NCI-H2227 (cell line): ENCODE results near the gene ALKBH5.

Experiments
- DNase-seq: peaks from one replicate; lab custom pipeline; 2025; ENCODE audit not compliant: unreplicated experiment; lab: John Stamatoyannopoulos, UW

The ALKBH5 gene

GRCh38 chr17:18217412-18218015 lies 33.9 kb downstream of the ALKBH5 start:
- peak; percentile 63 for DNase-seq

DNA sequence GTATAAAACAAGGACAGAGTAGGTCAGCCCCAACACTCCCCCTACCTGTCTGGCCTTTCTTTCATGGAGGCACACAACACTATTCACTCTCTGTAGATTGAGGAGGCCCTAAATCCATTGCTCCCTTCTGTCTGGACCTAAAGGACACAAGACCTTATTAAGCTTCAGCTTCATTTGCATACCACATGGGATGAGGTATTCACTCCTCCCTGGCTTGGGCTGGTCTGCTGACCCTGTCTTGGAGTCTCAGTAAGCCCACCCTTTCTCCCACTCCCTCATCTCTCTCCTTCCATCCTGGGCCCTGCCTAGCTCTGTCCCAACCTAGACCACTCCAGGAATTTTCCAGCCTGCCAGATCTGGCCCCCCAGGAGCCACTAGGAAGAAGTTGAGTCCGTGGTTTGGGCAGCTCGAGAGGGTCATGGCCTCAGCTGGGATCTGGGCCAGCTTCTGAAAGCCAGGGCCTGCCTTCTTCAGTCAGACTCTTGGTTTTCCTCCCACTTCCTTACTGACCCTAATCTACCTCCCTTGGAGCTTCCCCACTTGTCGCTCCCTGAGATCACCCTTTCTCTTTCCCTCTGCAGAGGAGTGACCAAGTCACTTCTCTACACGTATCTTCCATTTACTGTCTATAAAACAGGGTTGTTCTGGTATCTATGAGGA lies 35.3 kb downstream of the ALKBH5 start:
- DNase-seq, result no peak

DNA sequence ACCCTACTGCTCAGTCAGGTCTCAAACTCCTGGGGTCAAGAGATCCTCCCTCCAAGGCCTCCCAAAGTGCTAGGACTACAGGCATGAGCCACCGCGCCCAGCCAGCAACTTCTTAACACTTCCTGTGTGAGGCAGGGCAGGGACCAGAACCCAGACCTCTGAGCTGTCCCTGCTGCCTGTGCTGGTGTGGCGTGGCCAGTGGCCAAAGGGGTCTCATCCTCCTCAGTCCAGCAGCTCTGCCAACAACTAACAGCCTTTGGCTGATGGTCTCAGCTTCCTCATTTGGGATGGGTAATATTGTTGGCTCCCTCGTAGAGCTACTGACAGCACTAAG lies 40.4 kb downstream of the ALKBH5 start:
- no peak for DNase-seq

DNA sequence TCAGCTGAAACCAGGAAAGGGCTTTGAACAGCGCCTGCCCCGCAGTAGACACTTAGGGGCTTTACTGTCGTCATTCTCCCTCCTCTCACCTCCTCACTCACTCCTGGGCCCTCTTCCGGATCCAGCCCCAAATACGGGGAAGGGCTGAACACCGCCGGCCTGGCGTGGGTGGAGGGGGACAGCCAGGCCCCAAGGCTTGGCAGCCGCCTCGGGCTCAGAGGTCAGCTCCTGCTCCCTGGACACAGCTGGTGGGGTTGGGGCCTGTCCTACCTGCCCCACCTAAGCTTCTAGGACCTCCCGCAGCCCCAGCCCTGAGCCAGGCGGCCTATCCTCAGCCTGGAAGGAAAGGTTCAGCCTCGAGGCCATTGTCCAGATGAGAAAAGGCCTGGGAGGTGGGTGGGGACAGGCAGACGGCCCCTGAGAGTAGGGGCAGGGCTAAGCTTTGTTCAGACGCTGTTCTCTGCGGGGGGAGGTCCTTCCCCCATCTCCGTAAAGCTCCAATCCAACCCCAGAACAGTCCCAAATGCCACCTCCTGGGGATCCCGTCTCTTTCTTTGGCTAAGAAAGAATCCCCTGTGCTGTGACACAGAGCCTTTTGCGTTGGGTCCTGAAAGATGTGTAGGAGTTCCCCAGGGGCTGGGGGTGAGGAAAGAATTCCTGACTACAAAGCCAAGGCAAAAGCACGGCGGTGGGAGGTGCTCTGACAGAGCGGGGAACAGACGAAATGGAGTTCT lies 40.9 kb downstream of the ALKBH5 start:
- peak; percentile 58 for DNase-seq

DNA sequence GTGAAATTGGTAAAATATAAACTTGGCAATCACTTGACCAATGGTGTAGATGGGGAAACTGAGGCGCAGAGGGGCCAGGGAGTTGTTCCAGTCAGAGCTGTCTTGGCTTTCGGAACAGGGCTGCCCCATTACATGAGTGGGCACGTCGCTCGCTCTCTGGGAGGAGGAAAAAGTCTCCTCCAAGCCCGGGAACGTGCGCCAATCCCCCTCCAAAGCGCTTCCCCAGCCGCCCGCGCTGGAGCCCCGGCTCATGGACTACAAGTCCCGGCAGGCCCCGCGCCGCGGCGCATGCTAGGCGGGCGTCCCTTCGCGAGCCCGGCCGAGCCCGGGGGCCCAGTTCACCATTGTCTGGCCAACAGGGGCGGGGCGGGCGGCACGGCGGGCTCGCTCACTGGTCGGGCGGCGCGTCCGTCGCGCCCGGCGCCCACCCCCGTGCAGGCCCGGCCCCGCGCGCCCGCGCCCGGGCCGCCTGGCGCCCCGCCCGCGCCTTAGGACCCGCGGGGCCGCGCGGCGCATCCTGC lies 41.6 kb downstream of the ALKBH5 start, which contains the start of gene LLGL1:
TSS of gene LLGL1 (plus strand) at position 515 of the 521 bp plus-strand sequence. CDS start 48 bp downstream, outside the sequence.
- DNase-seq, result peak; percentile 95

DNA sequence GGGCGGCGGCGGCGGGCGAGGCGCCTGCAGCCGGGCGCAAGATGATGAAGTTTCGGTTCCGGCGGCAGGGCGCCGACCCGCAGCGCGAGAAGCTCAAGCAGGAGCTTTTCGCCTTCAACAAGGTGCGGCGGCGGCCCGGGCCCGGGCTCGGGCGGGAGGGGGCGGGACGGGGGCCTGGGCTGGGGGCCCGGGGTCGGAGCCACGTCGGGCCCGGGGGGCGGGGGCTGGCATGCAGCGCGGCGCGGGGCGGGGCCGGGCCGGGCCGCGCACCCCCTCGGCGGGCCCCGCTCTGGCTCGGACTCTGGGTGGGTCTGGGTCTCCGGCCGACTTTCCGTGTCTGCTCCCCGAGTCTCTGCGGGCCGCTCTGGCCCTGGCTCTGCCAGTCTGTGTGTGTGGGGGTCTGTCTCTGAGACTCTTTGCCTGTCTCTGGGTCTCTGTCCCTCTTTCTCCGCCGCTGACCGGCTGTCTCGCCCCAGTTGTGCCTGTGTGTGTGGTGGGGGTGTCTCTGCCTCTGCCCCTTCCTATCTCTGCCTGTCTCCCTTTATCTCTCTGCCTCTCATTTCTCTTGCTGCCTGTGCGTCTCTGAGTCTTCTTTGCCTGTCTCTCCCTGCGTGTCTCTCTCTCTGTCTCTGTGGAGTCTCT lies 42.1 kb downstream of the ALKBH5 start:
- DNase-seq, result no peak

DNA sequence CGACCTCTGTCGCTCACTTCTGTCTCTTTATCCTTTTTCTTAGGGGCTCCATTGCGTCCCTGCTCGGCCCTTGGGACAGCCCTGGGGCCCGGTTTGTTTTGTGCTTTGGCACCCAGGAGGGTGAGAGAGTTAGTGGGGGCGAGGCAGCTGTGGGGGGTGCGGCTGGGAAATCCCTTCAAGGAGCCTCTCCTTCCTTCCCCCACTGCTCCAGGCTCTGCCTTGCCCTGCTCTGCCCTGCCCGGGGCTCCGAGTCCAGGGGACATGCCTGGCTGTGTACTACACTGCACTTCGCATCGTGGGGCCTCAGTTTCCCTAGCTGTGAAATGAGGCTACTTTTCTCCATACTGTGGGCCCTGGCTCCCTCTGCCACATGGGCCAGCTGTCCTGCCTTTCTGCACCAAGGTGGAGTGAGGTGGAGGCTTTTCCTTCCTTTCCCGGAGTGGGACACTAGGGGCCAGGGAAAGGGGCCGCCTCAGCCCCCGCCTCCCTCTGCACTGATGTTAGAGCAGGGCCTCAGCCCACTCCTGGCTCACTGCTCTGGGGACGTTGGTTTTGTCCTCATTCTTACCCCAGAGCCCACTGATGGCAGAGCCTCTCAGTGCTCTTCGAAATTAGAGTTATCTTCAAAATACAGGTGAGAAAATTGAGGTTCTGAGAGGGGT lies 42.8 kb downstream of the ALKBH5 start:
- DNase-seq, result no peak

- DNase-seq, result no peak
Observed at GRCh38 chr17:18227635-18228034, 44.0 kb downstream of the ALKBH5 start.

DNA sequence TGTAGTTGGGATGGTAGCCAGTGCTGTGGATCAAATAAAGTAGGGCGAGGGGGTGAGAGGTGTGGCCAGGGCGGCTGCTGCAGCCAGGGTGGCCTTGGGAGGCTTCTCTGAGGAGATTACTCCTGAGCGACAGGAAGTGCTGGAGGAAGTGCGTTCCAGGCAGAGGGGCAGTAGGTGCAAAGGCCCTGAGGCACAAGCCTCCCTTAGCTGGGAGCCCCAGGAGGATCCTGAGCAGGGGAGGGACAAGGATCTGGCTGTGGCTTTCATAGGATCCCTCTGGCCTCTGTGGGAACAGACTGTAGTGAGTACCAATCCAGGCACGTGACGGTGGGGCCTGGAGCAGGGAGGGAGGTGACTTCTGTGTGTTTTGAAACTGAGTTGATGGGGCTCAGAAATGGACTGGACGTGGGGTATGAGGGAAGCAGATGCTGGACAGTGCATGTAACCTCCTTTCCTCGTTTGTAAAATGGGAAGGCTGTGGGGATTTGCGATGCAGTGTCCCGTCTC lies 44.6 kb downstream of the ALKBH5 start:
- DNase-seq, result no peak

DNA sequence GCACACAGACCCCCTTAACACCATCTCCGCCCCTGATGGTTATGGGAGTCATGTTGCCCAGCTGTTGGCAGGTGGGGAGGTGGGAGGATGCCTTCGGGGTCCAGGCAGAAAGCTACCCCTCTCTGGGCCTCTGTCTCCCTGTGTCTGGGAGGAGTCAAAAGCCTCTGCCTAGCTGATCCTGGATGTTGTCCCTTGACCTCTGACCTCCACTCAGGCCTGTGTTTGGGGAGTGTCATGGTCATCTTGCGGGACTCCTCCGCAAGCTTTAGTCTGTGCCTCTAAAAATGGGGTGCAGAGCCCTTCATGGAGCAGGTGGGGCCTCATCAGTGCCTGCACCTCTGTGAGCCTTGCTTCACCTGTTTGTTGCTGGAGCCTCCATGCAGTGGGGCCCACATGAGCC lies 45.6 kb downstream of the ALKBH5 start:
- DNase-seq, result no peak

- no peak for DNase-seq
Observed at GRCh38 chr17:18229771-18230170, 46.1 kb downstream of the ALKBH5 start.

GRCh38 chr17:18230288-18231141 lies 46.9 kb downstream of the ALKBH5 start:
- DNase-seq, result no peak

- no peak for DNase-seq
Observed at GRCh38 chr17:18231164-18231563, 47.5 kb downstream of the ALKBH5 start.

GRCh38 chr17:18233803-18234518 lies 50.3 kb downstream of the ALKBH5 start:
- no peak for DNase-seq

- no peak for DNase-seq
Observed at GRCh38 chr17:18234853-18235380, 51.3 kb downstream of the ALKBH5 start.

DNA sequence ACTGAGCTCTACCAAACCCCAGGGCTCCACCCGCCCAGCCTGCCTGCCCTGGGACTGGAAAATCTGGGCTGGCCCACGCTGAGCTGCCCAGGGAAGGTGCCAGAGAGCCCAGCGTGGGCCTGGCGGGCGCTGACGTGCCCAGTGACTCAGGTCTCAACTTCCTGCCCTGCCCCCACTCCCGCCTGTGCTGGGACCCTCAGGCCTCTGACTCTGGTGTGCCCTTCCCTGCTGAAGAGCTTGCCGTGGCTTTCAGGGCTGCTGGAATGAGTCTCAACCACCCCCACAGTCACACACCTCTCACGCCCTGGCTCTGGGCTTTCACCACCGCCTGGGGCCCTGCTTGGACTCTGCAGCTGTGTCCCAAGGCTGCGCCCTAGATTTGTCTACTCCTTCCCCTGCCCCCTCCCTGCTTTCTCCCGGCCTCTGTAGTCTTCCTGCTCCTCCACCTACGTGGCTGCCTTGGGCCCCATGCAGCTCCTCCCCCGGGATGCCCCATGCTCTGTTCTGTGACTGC lies 52.2 kb downstream of the ALKBH5 start:
- no peak for DNase-seq

DNA sequence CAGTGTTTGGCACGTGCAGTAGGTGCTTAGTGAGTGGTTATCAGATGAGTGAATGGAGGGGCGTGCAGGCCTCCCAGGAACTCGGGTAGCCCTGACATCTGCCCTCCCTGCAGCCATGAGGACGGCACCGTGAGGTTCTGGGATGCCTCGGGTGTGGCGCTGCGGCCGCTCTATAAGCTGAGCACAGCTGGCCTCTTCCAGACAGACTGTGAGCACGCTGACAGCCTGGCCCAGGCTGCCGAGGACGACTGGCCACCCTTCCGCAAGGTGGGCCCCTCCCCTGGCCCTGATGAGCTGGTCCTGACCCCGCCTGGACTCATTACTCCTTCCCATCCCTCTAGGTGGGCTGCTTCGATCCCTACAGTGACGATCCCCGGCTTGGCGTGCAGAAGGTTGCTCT lies 52.9 kb downstream of the ALKBH5 start:
- no peak for DNase-seq

- no peak for DNase-seq
Observed at GRCh38 chr17:18237461-18237860, 53.8 kb downstream of the ALKBH5 start.

- DNase-seq, result no peak
Observed at GRCh38 chr17:18238299-18238698, 54.7 kb downstream of the ALKBH5 start.
